ENCODE data around the gene C16orf95.

C16orf95 gene

GRCh38 chr16:87309620-87310525, 7.3 kb downstream of the C16orf95 start:
- TF ChIP-seq CTCF (IDR thresholded peaks at IDR 0.05; ENCODE audit: borderline replicate concordance, control extremely low read depth, extremely low read depth, insufficient read depth, missing control alignments) = no peak
- in situ Hi-C loops (cut with MboI; ENCODE audit: low sequenced_read_pairs, unreplicated experiment) = no loop called here
- no peak for DNase-seq (ENCODE audit: low spot score)

GRCh38 chr16:87308826-87309225, 8.4 kb downstream of the C16orf95 start:
- no peak for DNase-seq (ENCODE audit: low spot score)
- TF ChIP-seq CTCF (IDR thresholded peaks at IDR 0.05; ENCODE audit: borderline replicate concordance, control extremely low read depth, extremely low read depth, insufficient read depth, missing control alignments) = no peak

DNA sequence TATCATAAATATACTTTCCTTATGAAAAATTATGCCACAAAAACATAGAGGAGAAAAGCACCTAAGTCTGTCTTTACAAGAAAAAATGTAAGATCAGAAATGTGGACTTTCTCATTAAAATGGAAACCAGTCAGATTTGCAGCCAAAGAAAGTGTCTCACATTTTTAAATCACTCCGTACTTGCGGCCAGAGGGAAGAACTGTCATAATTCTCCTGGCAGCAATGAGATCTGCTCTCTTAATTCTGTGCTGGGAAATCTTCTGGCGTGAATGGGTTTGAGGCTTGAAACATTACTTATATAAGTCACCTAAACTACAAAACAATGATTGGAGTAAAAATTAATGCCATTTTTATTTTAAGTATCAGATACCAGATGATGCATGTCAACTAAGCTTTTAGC, 10.7 kb downstream of the C16orf95 start:
- in situ Hi-C loops (cut with MboI; ENCODE audit: low sequenced_read_pairs, unreplicated experiment) = no loop called here
- DNase-seq (ENCODE audit: low spot score) = no peak
- no peak for TF ChIP-seq CTCF (IDR thresholded peaks at IDR 0.05; ENCODE audit: borderline replicate concordance, control extremely low read depth, extremely low read depth, insufficient read depth, missing control alignments)

More at GRCh38 chr16:87308826-87309225, 8.4 kb downstream of the C16orf95 start:
- in situ Hi-C loops (cut with MboI; ENCODE audit: low sequenced_read_pairs, unreplicated experiment) = no loop called here

- in situ Hi-C loops (cut with MboI; ENCODE audit: low sequenced_read_pairs, unreplicated experiment) = no loop called here
- no peak for TF ChIP-seq CTCF (IDR thresholded peaks at IDR 0.05; ENCODE audit: borderline replicate concordance, control extremely low read depth, extremely low read depth, insufficient read depth, missing control alignments)
- DNase-seq (ENCODE audit: low spot score) = no peak
Measured at GRCh38 chr16:87305505-87306391, 11.4 kb downstream of the C16orf95 start.

- no peak for DNase-seq (ENCODE audit: low spot score)
- in situ Hi-C loops (cut with MboI; ENCODE audit: low sequenced_read_pairs, unreplicated experiment) = no loop called here
- TF ChIP-seq CTCF (IDR thresholded peaks at IDR 0.05; ENCODE audit: borderline replicate concordance, control extremely low read depth, extremely low read depth, insufficient read depth, missing control alignments) = no peak
Measured at GRCh38 chr16:87304951-87305350, 12.2 kb downstream of the C16orf95 start.

GRCh38 chr16:87303962-87304521, 13.2 kb downstream of the C16orf95 start:
- no peak for DNase-seq (ENCODE audit: low spot score)
- TF ChIP-seq CTCF (IDR thresholded peaks at IDR 0.05; ENCODE audit: borderline replicate concordance, control extremely low read depth, extremely low read depth, insufficient read depth, missing control alignments) = no peak
- in situ Hi-C loops (cut with MboI; ENCODE audit: low sequenced_read_pairs, unreplicated experiment) = no loop called here

Measured in GM13976 (cell line).